Esophagus muscularis mucosa (tissue), 3 donors: ENCODE results near the gene TSPAN11.

ENCODE experiments used
- POLR2A ChIP-seq: fragments of 450-650 bp; IDR thresholded peaks from one replicate; pipeline ENCODE4 v1.6.1; 2017; ENCODE audit warnings: antibody characterized with exemption, moderate library complexity, mild to moderate bottlenecking, low read depth
- TF ChIP-seq, protein P1 (sequence below), 3 experiments: fragments of 200-600 bp in 2 of 3; fragments of 450-650 bp in 1 of 3; sonication (generic) in 2 of 3; IDR thresholded peaks; one replicate each; pipeline ENCODE4 v1.5.1; 2017 to 2019; ENCODE audit warnings: antibody characterized with exemption in 3 of 3, mild to moderate bottlenecking in 2 of 3, moderate library complexity in 1 of 3

DNA sequence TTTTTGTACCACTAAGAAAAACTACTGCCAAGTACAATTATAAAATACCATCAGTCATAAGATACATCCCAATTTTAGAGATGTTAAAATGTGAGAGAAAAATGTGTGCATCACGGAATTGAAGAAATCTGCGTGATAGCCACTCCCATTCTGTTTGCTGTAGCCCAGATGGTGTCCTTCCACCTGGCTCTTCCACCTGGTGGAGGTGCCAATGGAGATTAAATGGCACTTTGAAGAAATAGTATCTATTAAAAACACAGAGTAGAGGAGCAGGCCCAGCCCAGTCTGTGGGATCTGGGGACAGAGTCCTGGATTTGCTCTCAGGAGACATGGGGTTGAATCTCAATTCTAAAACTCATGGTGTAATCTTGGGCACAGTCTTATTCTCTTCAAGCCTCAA is 35.5 kb downstream of the TSPAN11 start:
- TF ChIP-seq, protein P1, sequence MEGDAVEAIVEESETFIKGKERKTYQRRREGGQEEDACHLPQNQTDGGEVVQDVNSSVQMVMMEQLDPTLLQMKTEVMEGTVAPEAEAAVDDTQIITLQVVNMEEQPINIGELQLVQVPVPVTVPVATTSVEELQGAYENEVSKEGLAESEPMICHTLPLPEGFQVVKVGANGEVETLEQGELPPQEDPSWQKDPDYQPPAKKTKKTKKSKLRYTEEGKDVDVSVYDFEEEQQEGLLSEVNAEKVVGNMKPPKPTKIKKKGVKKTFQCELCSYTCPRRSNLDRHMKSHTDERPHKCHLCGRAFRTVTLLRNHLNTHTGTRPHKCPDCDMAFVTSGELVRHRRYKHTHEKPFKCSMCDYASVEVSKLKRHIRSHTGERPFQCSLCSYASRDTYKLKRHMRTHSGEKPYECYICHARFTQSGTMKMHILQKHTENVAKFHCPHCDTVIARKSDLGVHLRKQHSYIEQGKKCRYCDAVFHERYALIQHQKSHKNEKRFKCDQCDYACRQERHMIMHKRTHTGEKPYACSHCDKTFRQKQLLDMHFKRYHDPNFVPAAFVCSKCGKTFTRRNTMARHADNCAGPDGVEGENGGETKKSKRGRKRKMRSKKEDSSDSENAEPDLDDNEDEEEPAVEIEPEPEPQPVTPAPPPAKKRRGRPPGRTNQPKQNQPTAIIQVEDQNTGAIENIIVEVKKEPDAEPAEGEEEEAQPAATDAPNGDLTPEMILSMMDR (IDR thresholded peaks at IDR 0.05): no peak
- TF ChIP-seq POLR2A: no peak
